ENCODE measurements around the gene TOMM20. TPM values are rescaled to one million over a fixed set of nuclear protein-coding genes. Genes with fewer than 3 reads are reported as not detected.
"Not testable (repeated sequence)": the region's sequence is repeated elsewhere in the genome, so short reads cannot be mapped to it uniquely, and the experiment has no call there.

Gene TOMM20
- polyA plus RNA-seq = 10 to 100 TPM; 43.4 to 61.1 TPM

GRCh38 chr1:235128456-235129328 is at the start of gene TOMM20:
TSS of gene TOMM20 (minus strand) at chr1:235128837. CDS start at chr1:235128715, 122 bp downstream.
- H3K9me3 ChIP-seq (ENCODE audit: control insufficient read depth in 2 of 2, insufficient read depth in 1 of 2, low read depth in 1 of 2, low read length in 1 of 2) = no peaks in the 10 kb centered on the region
- peaks cover 0 to under 1% of the 10 kb centered on the region in 2 donors for H3K36me3 ChIP-seq (ENCODE audit: control insufficient read depth in 2 of 2, insufficient read depth in 2 of 2, low read length in 1 of 2)
- no peaks in the 10 kb centered on the region for H3K27me3 ChIP-seq (ENCODE audit: control insufficient read depth in 1 of 2, insufficient read depth in 2 of 2, low read length in 2 of 2)
- peak within 1 kb of the TSS; percentile 84 to 97 for H3K4me3 ChIP-seq (ENCODE audit: low read depth in 1 of 2, low read length in 2 of 2)
- 1% methylated on average over 67 of the region's 67 CpGs for WGBS, 2 donors
- peak within 1 kb of the TSS; percentile 90 to 91 for H3K27ac ChIP-seq (ENCODE audit: low read depth in 2 of 2, low read length in 1 of 2)
- H3K4me1 ChIP-seq (ENCODE audit: control insufficient read depth in 2 of 2, insufficient read depth in 2 of 2, low read length in 1 of 2) = no peaks in the 10 kb centered on the region

- H3K36me3 ChIP-seq (ENCODE audit: control insufficient read depth in 2 of 2, insufficient read depth in 2 of 2, low read length in 1 of 2) = peaks cover 2 to 4% of the 10 kb centered on the region in 2 donors
- H3K27me3 ChIP-seq (ENCODE audit: control insufficient read depth in 1 of 2, insufficient read depth in 2 of 2, low read length in 2 of 2) = no peaks in the 10 kb centered on the region
- no peaks in the 10 kb centered on the region for H3K4me1 ChIP-seq (ENCODE audit: control insufficient read depth in 2 of 2, insufficient read depth in 2 of 2, low read length in 1 of 2)
- no peak overlapping the region for H3K27ac ChIP-seq (ENCODE audit: low read depth in 2 of 2, low read length in 1 of 2)
- WGBS, 2 donors = 89 to 90% methylated on average over 7 of the region's 7 CpGs
- no peak overlapping the region for H3K4me3 ChIP-seq (ENCODE audit: low read depth in 1 of 2, low read length in 2 of 2)
- no peaks in the 10 kb centered on the region for H3K9me3 ChIP-seq (ENCODE audit: control insufficient read depth in 2 of 2, insufficient read depth in 1 of 2, low read depth in 1 of 2, low read length in 1 of 2)
These were observed 47.8 kb upstream of the TOMM20 start for GRCh38 chr1:235176486-235176885.

- Histone ChIP-seq H3K27ac (ENCODE audit: low read depth in 2 of 2, low read length in 1 of 2) (no peak overlapping the region), H3K4me1 (ENCODE audit: control insufficient read depth in 2 of 2, insufficient read depth in 2 of 2, low read length in 1 of 2) (no peaks in the 10 kb centered on the region), H3K27me3 (ENCODE audit: control insufficient read depth in 1 of 2, insufficient read depth in 2 of 2, low read length in 2 of 2) (no peaks in the 10 kb centered on the region), H3K9me3 (ENCODE audit: control insufficient read depth in 2 of 2, insufficient read depth in 1 of 2, low read depth in 1 of 2, low read length in 1 of 2) (no peaks in the 10 kb centered on the region), H3K36me3 (ENCODE audit: control insufficient read depth in 2 of 2, insufficient read depth in 2 of 2, low read length in 1 of 2) (peaks cover 2% of the 10 kb centered on the region in 2 donors), H3K4me3 (ENCODE audit: low read depth in 1 of 2, low read length in 2 of 2) (no peak overlapping the region)
These were observed 41.3 kb upstream of the TOMM20 start for GRCh38 chr1:235169986-235170385.

GRCh38 chr1:235168375-235168774 is 39.7 kb upstream of the TOMM20 start:
- Histone ChIP-seq H3K36me3 (ENCODE audit: control insufficient read depth in 2 of 2, insufficient read depth in 2 of 2, low read length in 1 of 2) (peaks cover 0 to 2% of the 10 kb centered on the region in 2 donors), H3K9me3 (ENCODE audit: control insufficient read depth in 2 of 2, insufficient read depth in 1 of 2, low read depth in 1 of 2, low read length in 1 of 2) (no peaks in the 10 kb centered on the region), H3K27ac (ENCODE audit: low read depth in 2 of 2, low read length in 1 of 2) (no peak overlapping the region), H3K27me3 (ENCODE audit: control insufficient read depth in 1 of 2, insufficient read depth in 2 of 2, low read length in 2 of 2) (no peaks in the 10 kb centered on the region), H3K4me3 (ENCODE audit: low read depth in 1 of 2, low read length in 2 of 2) (no peak overlapping the region), H3K4me1 (ENCODE audit: control insufficient read depth in 2 of 2, insufficient read depth in 2 of 2, low read length in 1 of 2) (no peaks in the 10 kb centered on the region)
- WGBS, 2 donors = 94 to 97% methylated on average over 3 of the region's 3 CpGs

GRCh38 chr1:235161685-235162327 is 33.2 kb upstream of the TOMM20 start:
- Histone ChIP-seq H3K36me3 (ENCODE audit: control insufficient read depth in 2 of 2, insufficient read depth in 2 of 2, low read length in 1 of 2) (peaks cover 0 to 3% of the 10 kb centered on the region in 2 donors), H3K4me3 (ENCODE audit: low read depth in 1 of 2, low read length in 2 of 2) (peak overlapping the region; percentile 66 to 97), H3K27me3 (ENCODE audit: control insufficient read depth in 1 of 2, insufficient read depth in 2 of 2, low read length in 2 of 2) (no peaks in the 10 kb centered on the region), H3K27ac (ENCODE audit: low read depth in 2 of 2, low read length in 1 of 2) (peak overlapping the region; percentile 58 to 98), H3K4me1 (ENCODE audit: control insufficient read depth in 2 of 2, insufficient read depth in 2 of 2, low read length in 1 of 2) (peaks cover 0 to 3% of the 10 kb centered on the region in 2 donors), H3K9me3 (ENCODE audit: control insufficient read depth in 2 of 2, insufficient read depth in 1 of 2, low read depth in 1 of 2, low read length in 1 of 2) (no peaks in the 10 kb centered on the region)
- WGBS, 2 donors = 62 to 64% methylated on average over 21 of the region's 21 CpGs

- Histone ChIP-seq H3K9me3 (ENCODE audit: control insufficient read depth in 2 of 2, insufficient read depth in 1 of 2, low read depth in 1 of 2, low read length in 1 of 2) (no peaks in the 10 kb centered on the region), H3K27ac (ENCODE audit: low read depth in 2 of 2, low read length in 1 of 2) (peak within 1 kb of the TSS; percentile 93 to 98), H3K4me1 (ENCODE audit: control insufficient read depth in 2 of 2, insufficient read depth in 2 of 2, low read length in 1 of 2) (peaks cover 0 to 3% of the 10 kb centered on the region in 2 donors), H3K36me3 (ENCODE audit: control insufficient read depth in 2 of 2, insufficient read depth in 2 of 2, low read length in 1 of 2) (peaks cover under 1 to 7% of the 10 kb centered on the region in 2 donors), H3K27me3 (ENCODE audit: control insufficient read depth in 1 of 2, insufficient read depth in 2 of 2, low read length in 2 of 2) (no peaks in the 10 kb centered on the region), H3K4me3 (ENCODE audit: low read depth in 1 of 2, low read length in 2 of 2) (peak within 1 kb of the TSS; percentile 66 to 97)
- 0 to 1% methylated on average over 52 of the region's 52 CpGs for WGBS, 2 donors
These were observed 32.5 kb upstream of the TOMM20 start, which contains the start of gene RBM34 for GRCh38 chr1:235160957-235161684. TSS of gene RBM34 (minus strand) at chr1:235161250. CDS start at chr1:235161226, 24 bp downstream.

GRCh38 chr1:235160383-235160956 is 31.8 kb upstream of the TOMM20 start:
- Histone ChIP-seq H3K4me3 (ENCODE audit: low read depth in 1 of 2, low read length in 2 of 2) (peak overlapping the region; percentile 66 to 97), H3K27ac (ENCODE audit: low read depth in 2 of 2, low read length in 1 of 2) (peak overlapping the region; percentile 93 to 98), H3K36me3 (ENCODE audit: control insufficient read depth in 2 of 2, insufficient read depth in 2 of 2, low read length in 1 of 2) (peaks cover 2 to 7% of the 10 kb centered on the region in 2 donors), H3K4me1 (ENCODE audit: control insufficient read depth in 2 of 2, insufficient read depth in 2 of 2, low read length in 1 of 2) (peaks cover 0 to 3% of the 10 kb centered on the region in 2 donors), H3K9me3 (ENCODE audit: control insufficient read depth in 2 of 2, insufficient read depth in 1 of 2, low read depth in 1 of 2, low read length in 1 of 2) (no peaks in the 10 kb centered on the region), H3K27me3 (ENCODE audit: control insufficient read depth in 1 of 2, insufficient read depth in 2 of 2, low read length in 2 of 2) (no peaks in the 10 kb centered on the region)
- 5 to 8% methylated on average over 14 of the region's 14 CpGs for WGBS, 2 donors

GRCh38 chr1:235159930-235160329 is 31.3 kb upstream of the TOMM20 start:
- H3K9me3 ChIP-seq (ENCODE audit: control insufficient read depth in 2 of 2, insufficient read depth in 1 of 2, low read depth in 1 of 2, low read length in 1 of 2); H3K27me3 ChIP-seq (ENCODE audit: control insufficient read depth in 1 of 2, insufficient read depth in 2 of 2, low read length in 2 of 2); H3K4me3 ChIP-seq (ENCODE audit: low read depth in 1 of 2, low read length in 2 of 2); H3K4me1 ChIP-seq (ENCODE audit: control insufficient read depth in 2 of 2, insufficient read depth in 2 of 2, low read length in 1 of 2); H3K36me3 ChIP-seq (ENCODE audit: control insufficient read depth in 2 of 2, insufficient read depth in 2 of 2, low read length in 1 of 2); H3K27ac ChIP-seq (ENCODE audit: low read depth in 2 of 2, low read length in 1 of 2): not testable (repeated sequence)
- 77 to 81% methylated on average over 9 of the region's 9 CpGs for WGBS, 2 donors

GRCh38 chr1:235159284-235159683 is 30.6 kb upstream of the TOMM20 start:
- 86 to 87% methylated on average over 9 of the region's 9 CpGs for WGBS, 2 donors
- H3K27ac ChIP-seq (ENCODE audit: low read depth in 2 of 2, low read length in 1 of 2); H3K27me3 ChIP-seq (ENCODE audit: control insufficient read depth in 1 of 2, insufficient read depth in 2 of 2, low read length in 2 of 2); H3K4me3 ChIP-seq (ENCODE audit: low read depth in 1 of 2, low read length in 2 of 2); H3K9me3 ChIP-seq (ENCODE audit: control insufficient read depth in 2 of 2, insufficient read depth in 1 of 2, low read depth in 1 of 2, low read length in 1 of 2); H3K4me1 ChIP-seq (ENCODE audit: control insufficient read depth in 2 of 2, insufficient read depth in 2 of 2, low read length in 1 of 2); H3K36me3 ChIP-seq (ENCODE audit: control insufficient read depth in 2 of 2, insufficient read depth in 2 of 2, low read length in 1 of 2): not testable (repeated sequence)

All from esophagus (tissue), 2 donors.